Upper lobe of left lung (tissue), 4 donors: ENCODE results near the gene DROSHA.
"Not testable (repeated sequence)": the region's sequence is repeated elsewhere in the genome, so short reads cannot be mapped to it uniquely, and the experiment has no call there.

Experiments used
- CTCF ChIP-seq, 6 experiments: fragments of 450-650 bp in 4 of 6; fragments of 200-600 bp in 2 of 6; sonication (generic) in 2 of 6; IDR thresholded peaks; one replicate each; pipeline ENCODE4 v1.5.1; 2016 to 2019; ENCODE audit warnings: antibody characterized with exemption in 6 of 6
- POLR2AphosphoS5 ChIP-seq, 2 donors: sonication (generic); formaldehyde crosslinking; IDR thresholded peaks; one replicate each; pipeline ENCODE4 v1.5.1; 2017; ENCODE audit warnings: antibody characterized with exemption in 2 of 2

- TF ChIP-seq POLR2AphosphoS5, CTCF (IDR thresholded peaks at IDR 0.05): not testable (repeated sequence)
Measured at GRCh38 chr5:31361704-31362528, 170.0 kb downstream of the DROSHA start.
